ENCODE data around the gene VASH1.

The VASH1 gene

GRCh38 chr14:76810525-76810924, 49.3 kb downstream of the VASH1 start:
- no peaks in the 10 kb centered on the region for H3K27me3 ChIP-seq (ENCODE audit: control insufficient read depth, insufficient read depth, low read length)
- no peak overlapping the region for H3K9ac ChIP-seq (ENCODE audit: low read length)
- H3K4me3 ChIP-seq (ENCODE audit: low read length), result no peak overlapping the region
- no peaks in the 10 kb centered on the region for H3K9me3 ChIP-seq (ENCODE audit: control insufficient read depth, low read depth, low read length)
- no peak overlapping the region for H3K27ac ChIP-seq (ENCODE audit: low read length)
- peaks cover 10% of the 10 kb centered on the region for H3K4me1 ChIP-seq (ENCODE audit: control insufficient read depth, low read depth, low read length)
- peaks cover 30% of the 10 kb centered on the region for H3K36me3 ChIP-seq (ENCODE audit: control insufficient read depth, low read depth, low read length)

- Histone ChIP-seq H3K36me3 (ENCODE audit: control insufficient read depth, low read depth, low read length) (peaks cover 25% of the 10 kb centered on the region), H3K4me3 (ENCODE audit: low read length) (peak overlapping the region; percentile 25), H3K27ac (ENCODE audit: low read length) (no peak overlapping the region), H3K9ac (ENCODE audit: low read length) (no peak overlapping the region), H3K4me1 (ENCODE audit: control insufficient read depth, low read depth, low read length) (peaks cover 10% of the 10 kb centered on the region), H3K27me3 (ENCODE audit: control insufficient read depth, insufficient read depth, low read length) (no peaks in the 10 kb centered on the region), H3K9me3 (ENCODE audit: control insufficient read depth, low read depth, low read length) (no peaks in the 10 kb centered on the region)
Observed at GRCh38 chr14:76810953-76811400, 49.7 kb downstream of the VASH1 start.

GRCh38 chr14:76811561-76811960, 50.3 kb downstream of the VASH1 start:
- Histone ChIP-seq H3K4me3 (ENCODE audit: low read length) (peak overlapping the region; percentile 86), H3K27me3 (ENCODE audit: control insufficient read depth, insufficient read depth, low read length) (no peaks in the 10 kb centered on the region), H3K4me1 (ENCODE audit: control insufficient read depth, low read depth, low read length) (peaks cover 10% of the 10 kb centered on the region), H3K36me3 (ENCODE audit: control insufficient read depth, low read depth, low read length) (peaks cover 25% of the 10 kb centered on the region), H3K27ac (ENCODE audit: low read length) (no peak overlapping the region), H3K9ac (ENCODE audit: low read length) (peak overlapping the region; percentile 74), H3K9me3 (ENCODE audit: control insufficient read depth, low read depth, low read length) (no peaks in the 10 kb centered on the region)

GRCh38 chr14:76812093-76812421, 50.8 kb downstream of the VASH1 start:
- Histone ChIP-seq H3K9me3 (ENCODE audit: control insufficient read depth, low read depth, low read length) (no peaks in the 10 kb centered on the region), H3K27me3 (ENCODE audit: control insufficient read depth, insufficient read depth, low read length) (no peaks in the 10 kb centered on the region), H3K36me3 (ENCODE audit: control insufficient read depth, low read depth, low read length) (peaks cover 21% of the 10 kb centered on the region), H3K4me3 (ENCODE audit: low read length) (peak overlapping the region; percentile 86), H3K27ac (ENCODE audit: low read length) (no peak overlapping the region), H3K9ac (ENCODE audit: low read length) (peak overlapping the region; percentile 74), H3K4me1 (ENCODE audit: control insufficient read depth, low read depth, low read length) (peaks cover 10% of the 10 kb centered on the region)

GRCh38 chr14:76812422-76813383, 51.4 kb downstream of the VASH1 start, which contains the start of gene ANGEL1:
ANGEL1 (minus strand) TSS chr14:76812882; CDS start chr14:76812827, 55 bp downstream.
- Histone ChIP-seq H3K9ac (ENCODE audit: low read length) (peak within 1 kb of the TSS; percentile 74), H3K9me3 (ENCODE audit: control insufficient read depth, low read depth, low read length) (no peaks in the 10 kb centered on the region), H3K36me3 (ENCODE audit: control insufficient read depth, low read depth, low read length) (peaks cover 15% of the 10 kb centered on the region), H3K27me3 (ENCODE audit: control insufficient read depth, insufficient read depth, low read length) (no peaks in the 10 kb centered on the region), H3K4me3 (ENCODE audit: low read length) (peak within 1 kb of the TSS; percentile 86), H3K27ac (ENCODE audit: low read length) (no peak within 1 kb of the TSS), H3K4me1 (ENCODE audit: control insufficient read depth, low read depth, low read length) (peaks cover 10% of the 10 kb centered on the region)

GRCh38 chr14:76814726-76815645, 53.7 kb downstream of the VASH1 start:
- Histone ChIP-seq H3K9me3 (ENCODE audit: control insufficient read depth, low read depth, low read length) (no peaks in the 10 kb centered on the region), H3K4me1 (ENCODE audit: control insufficient read depth, low read depth, low read length) (peaks cover 10% of the 10 kb centered on the region), H3K27me3 (ENCODE audit: control insufficient read depth, insufficient read depth, low read length) (no peaks in the 10 kb centered on the region), H3K27ac (ENCODE audit: low read length) (no peak overlapping the region), H3K9ac (ENCODE audit: low read length) (no peak overlapping the region), H3K4me3 (ENCODE audit: low read length) (no peak overlapping the region), H3K36me3 (ENCODE audit: control insufficient read depth, low read depth, low read length) (no peaks in the 10 kb centered on the region)

GRCh38 chr14:76820700-76821099, 59.4 kb downstream of the VASH1 start:
- H3K36me3 ChIP-seq (ENCODE audit: control insufficient read depth, low read depth, low read length), result no peaks in the 10 kb centered on the region
- no peaks in the 10 kb centered on the region for H3K4me1 ChIP-seq (ENCODE audit: control insufficient read depth, low read depth, low read length)
- H3K27me3 ChIP-seq (ENCODE audit: control insufficient read depth, insufficient read depth, low read length), result no peaks in the 10 kb centered on the region
- H3K4me3 ChIP-seq (ENCODE audit: low read length), result no peak overlapping the region
- H3K9me3 ChIP-seq (ENCODE audit: control insufficient read depth, low read depth, low read length), result no peaks in the 10 kb centered on the region
- no peak overlapping the region for H3K9ac ChIP-seq (ENCODE audit: low read length)
- no peak overlapping the region for H3K27ac ChIP-seq (ENCODE audit: low read length)

- Histone ChIP-seq H3K27me3 (ENCODE audit: control insufficient read depth, insufficient read depth, low read length) (no peaks in the 10 kb centered on the region), H3K36me3 (ENCODE audit: control insufficient read depth, low read depth, low read length) (no peaks in the 10 kb centered on the region), H3K4me1 (ENCODE audit: control insufficient read depth, low read depth, low read length) (peaks cover 12% of the 10 kb centered on the region), H3K9me3 (ENCODE audit: control insufficient read depth, low read depth, low read length) (no peaks in the 10 kb centered on the region), H3K27ac (ENCODE audit: low read length) (no peak within 1 kb of the TSS), H3K9ac (ENCODE audit: low read length) (no peak within 1 kb of the TSS), H3K4me3 (ENCODE audit: low read length) (no peak within 1 kb of the TSS)
Observed at GRCh38 chr14:76826122-76826521, 64.9 kb downstream of the VASH1 start, which contains the start of gene LRRC74A. LRRC74A (plus strand) TSS chr14:76826408; CDS start chr14:76826698, 290 bp downstream.

GRCh38 chr14:76827696-76828296, 66.5 kb downstream of the VASH1 start:
- H3K4me3 ChIP-seq (ENCODE audit: low read length), result no peak overlapping the region
- H3K4me1 ChIP-seq (ENCODE audit: control insufficient read depth, low read depth, low read length), result peaks cover 12% of the 10 kb centered on the region
- H3K9ac ChIP-seq (ENCODE audit: low read length), result no peak overlapping the region
- H3K36me3 ChIP-seq (ENCODE audit: control insufficient read depth, low read depth, low read length), result no peaks in the 10 kb centered on the region
- H3K27ac ChIP-seq (ENCODE audit: low read length), result no peak overlapping the region
- no peaks in the 10 kb centered on the region for H3K9me3 ChIP-seq (ENCODE audit: control insufficient read depth, low read depth, low read length)
- H3K27me3 ChIP-seq (ENCODE audit: control insufficient read depth, insufficient read depth, low read length), result no peaks in the 10 kb centered on the region

- Histone ChIP-seq H3K27me3 (ENCODE audit: control insufficient read depth, insufficient read depth, low read length) (no peaks in the 10 kb centered on the region), H3K4me3 (ENCODE audit: low read length) (no peak overlapping the region), H3K27ac (ENCODE audit: low read length) (no peak overlapping the region)
Observed at GRCh38 chr14:76828339-76829012, 67.2 kb downstream of the VASH1 start.

More at GRCh38 chr14:76828339-76829012, 67.2 kb downstream of the VASH1 start:
- H3K9me3 ChIP-seq (ENCODE audit: control insufficient read depth, low read depth, low read length), result no peaks in the 10 kb centered on the region
- no peak overlapping the region for H3K9ac ChIP-seq (ENCODE audit: low read length)
- peaks cover 12% of the 10 kb centered on the region for H3K4me1 ChIP-seq (ENCODE audit: control insufficient read depth, low read depth, low read length)
- no peaks in the 10 kb centered on the region for H3K36me3 ChIP-seq (ENCODE audit: control insufficient read depth, low read depth, low read length)
